ENCODE data around the gene B9D1.

DNA sequence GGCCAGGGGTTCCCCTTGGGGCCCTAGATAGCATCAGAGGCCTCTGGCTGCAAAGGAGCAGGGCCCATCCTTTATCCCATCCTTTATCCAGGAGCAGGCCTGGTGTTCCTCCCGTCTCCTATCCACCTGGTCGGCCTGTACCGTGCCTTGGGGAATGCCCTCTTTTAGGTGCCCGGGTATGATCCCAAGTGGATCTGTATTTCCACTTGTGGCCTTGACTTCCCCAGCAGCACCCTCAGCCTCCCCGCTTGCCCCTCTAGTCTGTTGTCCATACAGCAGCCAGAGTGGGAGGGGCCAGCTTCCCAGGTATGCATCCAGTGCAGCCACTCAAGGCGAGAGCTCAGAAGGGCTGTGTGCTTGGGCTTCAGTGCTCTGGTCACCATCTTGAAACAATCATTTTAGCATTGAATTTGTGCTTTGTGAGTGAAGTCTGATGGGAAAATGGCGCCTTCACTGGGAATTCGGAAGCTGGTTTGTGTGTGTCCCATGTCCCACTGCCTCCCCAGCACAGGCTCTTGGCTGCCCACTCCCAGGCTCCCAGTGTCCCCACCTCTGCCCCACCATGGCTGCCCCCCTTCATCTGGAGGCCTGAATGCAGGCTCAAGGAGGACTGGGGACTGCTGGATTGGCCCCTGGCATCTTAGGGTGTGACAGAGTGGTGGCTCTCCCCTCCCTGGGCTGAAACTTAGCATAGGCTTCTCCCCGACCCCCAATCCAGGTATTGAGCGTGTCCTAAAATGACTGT, 45.2 kb upstream of the B9D1 start:
- TF ChIP-seq YBX1 (IDR thresholded peaks at IDR 0.05): no peak
- TF ChIP-seq, protein P1, sequence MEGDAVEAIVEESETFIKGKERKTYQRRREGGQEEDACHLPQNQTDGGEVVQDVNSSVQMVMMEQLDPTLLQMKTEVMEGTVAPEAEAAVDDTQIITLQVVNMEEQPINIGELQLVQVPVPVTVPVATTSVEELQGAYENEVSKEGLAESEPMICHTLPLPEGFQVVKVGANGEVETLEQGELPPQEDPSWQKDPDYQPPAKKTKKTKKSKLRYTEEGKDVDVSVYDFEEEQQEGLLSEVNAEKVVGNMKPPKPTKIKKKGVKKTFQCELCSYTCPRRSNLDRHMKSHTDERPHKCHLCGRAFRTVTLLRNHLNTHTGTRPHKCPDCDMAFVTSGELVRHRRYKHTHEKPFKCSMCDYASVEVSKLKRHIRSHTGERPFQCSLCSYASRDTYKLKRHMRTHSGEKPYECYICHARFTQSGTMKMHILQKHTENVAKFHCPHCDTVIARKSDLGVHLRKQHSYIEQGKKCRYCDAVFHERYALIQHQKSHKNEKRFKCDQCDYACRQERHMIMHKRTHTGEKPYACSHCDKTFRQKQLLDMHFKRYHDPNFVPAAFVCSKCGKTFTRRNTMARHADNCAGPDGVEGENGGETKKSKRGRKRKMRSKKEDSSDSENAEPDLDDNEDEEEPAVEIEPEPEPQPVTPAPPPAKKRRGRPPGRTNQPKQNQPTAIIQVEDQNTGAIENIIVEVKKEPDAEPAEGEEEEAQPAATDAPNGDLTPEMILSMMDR (IDR thresholded peaks at IDR 0.05 in 2 of 3, conservative IDR thresholded peaks at IDR 0.05 in 1 of 3; ENCODE audit: insufficient read depth in 2 of 3, low read depth in 1 of 3, low read length in 3 of 3): no peak
- TF ChIP-seq ZNF140 (CRISPR knock-in tag; IDR thresholded peaks at IDR 0.05): no peak
- no peak for TF ChIP-seq ZNF695 (CRISPR knock-in tag; IDR thresholded peaks at IDR 0.05)
- TF ChIP-seq PPARD (CRISPR knock-in tag; IDR thresholded peaks at IDR 0.05): no peak
- no peak for TF ChIP-seq KDM5B (IDR thresholded peaks at IDR 0.05; ENCODE audit: insufficient replicate concordance, low read depth, low read length)

Data from K562 (cell line).